HCT116 (cell line): ENCODE measurements around the gene RAI1. TPM values are rescaled to one million over a fixed set of nuclear protein-coding genes. Genes with fewer than 3 reads are reported as not detected.

Source experiments
- ATAC-seq: fragments of 200-7000 bp; cut with Tn5 transposase; 2 replicates; pipeline ENCODE4 v1.9.1; 2020; ENCODE audit warnings: mild to moderate bottlenecking, moderate library complexity
- BruUV-seq: library from RNA; stranded (reverse); fragments of 400-500 nt; replicated peaks from 2 replicates; lab custom pipeline; 2021; lab: Mats Ljungman, UMichigan
- CTCF ChIA-PET: fragments of 300-600 bp; sonication (Branson Sonifier 250); formaldehyde crosslinking; loops from one replicate; lab custom pipeline; 2021; ENCODE audit warnings: antibody characterized with exemption; lab: Charles Lee
- POLR2A ChIA-PET: fragments of 300-600, 350-600 bp; sonication (Branson Sonifier 250); formaldehyde crosslinking; loops from one replicate; lab custom pipeline; 2021; ENCODE audit warnings: antibody characterized with exemption; lab: Charles Lee
- RAD21 ChIA-PET, 2 experiments: fragments of 300-600 bp; sonication (Branson Sonifier 250); formaldehyde crosslinking; loops; one replicate each; lab custom pipeline; 2023; ENCODE audit warnings: low total read pairs in 2 of 2; ENCODE audit not compliant: uncharacterized antibody in 2 of 2, unreplicated experiment in 2 of 2, low non-redundant PET in 1 of 2; lab: Charles Lee
- DNase-seq: peaks from one replicate; pipeline ENCODE4 v3.0.0-alpha.2; 2010; ENCODE audit warnings: low read depth, low spot score
- H2AFZ ChIP-seq: fragments of 200-600 bp; shearing (Covaris generic), sonication (generic); 2 replicates; pipeline ENCODE4 v1.6.1; 2017; ENCODE audit warnings: low read depth, mixed run types, mixed read lengths, antibody characterized with exemption, low read length; ENCODE audit not compliant: poor library complexity, severe bottlenecking
- H3K27ac ChIP-seq: 2 replicates; pipeline ENCODE4 v1.5.1; 2012; ENCODE audit warnings: low read depth, low read length
- H3K27me3 ChIP-seq: fragments of 200-600 bp; sonication (generic); 2 replicates; pipeline ENCODE4 v1.6.1; 2016; ENCODE audit warnings: mixed run types, low read length, mixed read lengths; ENCODE audit not compliant: insufficient read depth
- H3K36me3 ChIP-seq, 2 experiments: fragments of 200-500 bp in 1 of 2; fragments of 200-600 bp in 1 of 2; sonication (Bioruptor generic) in 1 of 2; sonication (generic) in 1 of 2; 2 replicates each; pipeline versions ENCODE4 v1.5.1 to v1.6.1; 2014 to 2016; ENCODE audit warnings: low read length in 2 of 2, inconsistent platforms in 1 of 2, mixed read lengths in 1 of 2, mixed run types in 1 of 2; ENCODE audit not compliant: insufficient read depth in 2 of 2, control insufficient read depth in 1 of 2
- H3K4me1 ChIP-seq, 2 experiments: fragments of 200-600 bp in 1 of 2; sonication (generic) in 1 of 2; 2 replicates each; pipeline versions ENCODE4 v1.5.1 to v1.6.1; 2012 to 2017; ENCODE audit warnings: low read length in 2 of 2, inconsistent platforms in 1 of 2, mild to moderate bottlenecking in 1 of 2, mixed read lengths in 1 of 2, mixed run types in 1 of 2, moderate library complexity in 1 of 2; ENCODE audit not compliant: insufficient read depth in 2 of 2, control insufficient read depth in 1 of 2
- H3K4me2 ChIP-seq: fragments of 200-600 bp; sonication (generic); 2 replicates; pipeline ENCODE4 v1.6.1; 2017; ENCODE audit warnings: mixed run types, low read length, mixed read lengths
- H3K4me3 ChIP-seq, 2 experiments: fragments of 200-600 bp in 1 of 2; sonication (generic) in 1 of 2; replicated peaks in 1 of 2; 2 replicates each; pipeline ENCODE4 v1.5.1; 2011 to 2016; ENCODE audit warnings: low read length in 2 of 2, control low read depth in 1 of 2, low read depth in 1 of 2, mild to moderate bottlenecking in 1 of 2, mixed read lengths in 1 of 2, mixed run types in 1 of 2
- H3K79me2 ChIP-seq: fragments of 200-600 bp; sonication (generic); 2 replicates; pipeline ENCODE4 v1.6.1; 2017; ENCODE audit warnings: mild to moderate bottlenecking, mixed run types, low read length, moderate library complexity, mixed read lengths; ENCODE audit not compliant: insufficient read depth
- H3K9ac ChIP-seq: fragments of 200-600 bp; sonication (generic); 2 replicates; pipeline ENCODE4 v1.6.1; 2016; ENCODE audit warnings: low read length, mixed read lengths
- H3K9me2 ChIP-seq: fragments of 200-600 bp; sonication (generic), shearing (Covaris generic); 2 replicates; pipeline ENCODE4 v1.6.1; 2017; ENCODE audit warnings: mixed run types, mild to moderate bottlenecking, moderate library complexity; ENCODE audit not compliant: insufficient read depth
- H3K9me3 ChIP-seq, 2 experiments: fragments of 200-500 bp in 1 of 2; fragments of 200-600 bp in 1 of 2; sonication (Bioruptor generic) in 1 of 2; sonication (generic) in 1 of 2; 2 replicates each; pipeline ENCODE4 v1.6.1; 2014 to 2017; ENCODE audit warnings: low read length in 2 of 2, mixed read lengths in 2 of 2, inconsistent platforms in 1 of 2, low read depth in 1 of 2, mild to moderate bottlenecking in 1 of 2, mixed run types in 1 of 2, moderate library complexity in 1 of 2; ENCODE audit not compliant: control insufficient read depth in 1 of 2, insufficient read depth in 1 of 2
- H4K20me1 ChIP-seq: fragments of 200-600 bp; sonication (generic), shearing (Covaris generic); 2 replicates; pipeline ENCODE4 v1.6.1; 2017; ENCODE audit warnings: mixed run types, mild to moderate bottlenecking, moderate library complexity; ENCODE audit not compliant: insufficient read depth
- ATF3 ChIP-seq: IDR thresholded peaks from 2 replicates; pipeline ENCODE4 v1.6.1; 2012
- CBX3 ChIP-seq: IDR thresholded peaks from 2 replicates; pipeline ENCODE4 v1.6.1; 2012; ENCODE audit warnings: low read depth
- ELF1 ChIP-seq: IDR thresholded peaks from 2 replicates; pipeline ENCODE4 v1.6.1; 2012; ENCODE audit warnings: low read depth, borderline replicate concordance
- EZH2phosphoT487 ChIP-seq: fragments of 200-600 bp; IDR thresholded peaks from 2 replicates; pipeline ENCODE4 v1.6.1; 2018; ENCODE audit warnings: antibody characterized with exemption, borderline replicate concordance
- POLR2A ChIP-seq: IDR thresholded peaks from 2 replicates; pipeline ENCODE4 v1.7.0; 2011; ENCODE audit warnings: borderline replicate concordance; ENCODE audit not compliant: insufficient read depth, insufficient read length; ENCODE audit errors: extremely low read depth
- POLR2AphosphoS5 ChIP-seq: IDR thresholded peaks from 2 replicates; pipeline ENCODE4 v1.6.1; 2011; ENCODE audit warnings: mild to moderate bottlenecking, low read depth, low read length, moderate library complexity
- SIN3A ChIP-seq: IDR thresholded peaks from 2 replicates; pipeline ENCODE4 v1.6.1; 2012; ENCODE audit warnings: low read depth
- SRF ChIP-seq: IDR thresholded peaks from 2 replicates; pipeline ENCODE4 v1.6.1; 2012; ENCODE audit warnings: low read depth
- YY1 ChIP-seq: IDR thresholded peaks from 2 replicates; pipeline ENCODE4 v1.6.1; 2011; ENCODE audit warnings: low read length, low read depth, moderate library complexity, mild to moderate bottlenecking; ENCODE audit not compliant: insufficient replicate concordance; ENCODE audit errors: extremely low read depth
- ZFX ChIP-seq: fragments of 450-650 bp; IDR thresholded peaks from 2 replicates; pipeline ENCODE4 v1.6.1; 2017
- ZNF274 ChIP-seq: fragments of 200-500 bp; sonication (Bioruptor generic); IDR thresholded peaks from 2 replicates; pipeline ENCODE4 v1.6.1; 2014; ENCODE audit warnings: mild to moderate bottlenecking, low read depth, low read length, inconsistent platforms
- intact Hi-C: fragments of 100-400 bp; cut with micrococcal nuclease; formaldehyde crosslinking; loops from 2 replicates; pipeline ENCODE4 v1.10.0; 2022
- total RNA-seq: library from RNA; stranded (reverse); gene quantifications from one replicate; pipeline ENCODE4 v1.2.1, GENCODE V29; 2021; ENCODE audit not compliant: unreplicated experiment

RAI1 gene
- total RNA-seq, 1 experiment from 2014 or later, result 38.5 TPM

GRCh38 chr17:17708295-17708694, 27.0 kb downstream of the RAI1 start (continued):
- TF ChIP-seq ELF1 (no peak), ZNF274 (no peak), ATF3 (no peak), SIN3A (no peak), POLR2AphosphoS5 (no peak), SRF (no peak), EZH2phosphoT487 (no peak), ZFX (no peak), CBX3 (no peak)

- H4K20me1 ChIP-seq, result no peaks in the 10 kb centered on the region; the same call in 1 of the 2 replicates
- TF ChIP-seq ZFX (no peak), POLR2AphosphoS5 (0 out of 2 replicates have a peak, but pooled peaks have one; percentile 15), POLR2A (no peak), YY1 (no peak)
These were observed 27.6 kb downstream of the RAI1 start for GRCh38 chr17:17708816-17709215.

More at GRCh38 chr17:17708816-17709215, 27.6 kb downstream of the RAI1 start:
- ATAC-seq, result no peak
- H3K4me1 ChIP-seq, result peaks cover 44 to 67% of the 10 kb centered on the region in 2 experiments
- ChIA-PET RAD21 (interaction anchor here in 1 of 2 experiments (0.9 kb wide), 1 partner anchor 15 kb away, joined by 3 read pairs; no protein-coding TSS in a partner anchor), CTCF (no interaction called here), POLR2A (no interaction called here)
- no TSS peak for BruUV-seq
- H3K4me3 ChIP-seq, result no peak overlapping the region
- no peaks in the 10 kb centered on the region for H3K9me2 ChIP-seq
- H3K9me3 ChIP-seq, result no peaks in the 10 kb centered on the region
- H3K27me3 ChIP-seq, result no peaks in the 10 kb centered on the region
- H2AFZ ChIP-seq, result no peak overlapping the region
- no peak for DNase-seq
- H3K9ac ChIP-seq, result no peak overlapping the region
- H3K4me2 ChIP-seq, result no peak overlapping the region
- peaks cover 3 to 12% of the 10 kb centered on the region in 2 experiments; a peak in 2 of 4 replicates for H3K36me3 ChIP-seq
- intact Hi-C loops, result no loop called here
- H3K79me2 ChIP-seq, result peaks cover 95% of the 10 kb centered on the region
- peak overlapping the region; percentile 84 for H3K27ac ChIP-seq
